IMR-90 (cell line): ENCODE results near the gene CFAP119. TPM values are rescaled to one million over a fixed set of nuclear protein-coding genes. Genes with fewer than 3 reads are reported as not detected.

Source experiments
- ATAC-seq: fragments of 200-7000 bp; cut with Tn5 transposase; 2 replicates; pipeline ENCODE4 v1.9.1; 2020; ENCODE audit warnings: low read depth, mild to moderate bottlenecking, moderate library complexity
- BruUV-seq: library from RNA; stranded (reverse); fragments of 400-500 nt; replicated peaks from 2 replicates; lab custom pipeline; 2021; lab: Mats Ljungman, UMichigan
- CTCF ChIA-PET: fragments of 300-600 bp; formaldehyde crosslinking; extraction: SDS; loops from one replicate; lab custom pipeline; 2021; ENCODE audit warnings: antibody characterized with exemption; lab: Yijun Ruan, JAX
- POLR2A ChIA-PET: fragments of 300-600 bp; sonication (Branson Sonifier 250); formaldehyde crosslinking; loops from one replicate; lab custom pipeline; 2022; ENCODE audit warnings: antibody characterized with exemption; ENCODE audit not compliant: unreplicated experiment; lab: Charles Lee
- DNase-seq: peaks from one replicate; pipeline ENCODE4 v3.0.0; 2013
- H2AFZ ChIP-seq: replicated peaks from 2 replicates; pipeline ENCODE3; 2013; ENCODE audit warnings: low read length, mild to moderate bottlenecking; ENCODE audit not compliant: poor library complexity
- H2AK5ac ChIP-seq: 2 replicates; pipeline ENCODE4 v1.6.1; 2013; ENCODE audit warnings: low read depth, low read length, inconsistent platforms
- H2AK9ac ChIP-seq: replicated peaks from 2 replicates; pipeline ENCODE3; 2013; ENCODE audit warnings: mild to moderate bottlenecking, low read depth, low read length, moderate library complexity; ENCODE audit not compliant: poor library complexity
- H2BK120ac ChIP-seq: 2 replicates; pipeline ENCODE4 v1.6.1; 2013; ENCODE audit warnings: low read depth, low read length, inconsistent platforms
- H2BK15ac ChIP-seq: 3 replicates; pipeline ENCODE4 v1.6.1; 2013; ENCODE audit warnings: low read depth, low read length, inconsistent platforms
- H2BK20ac ChIP-seq: 2 replicates; pipeline ENCODE4 v1.6.1; 2013; ENCODE audit warnings: low read depth, mild to moderate bottlenecking, inconsistent platforms, low read length, moderate library complexity
- H2BK5ac ChIP-seq: 2 replicates; pipeline ENCODE4 v1.6.1; 2013; ENCODE audit warnings: mild to moderate bottlenecking, low read depth, low read length, inconsistent platforms; ENCODE audit not compliant: poor library complexity, severe bottlenecking
- H3K14ac ChIP-seq: replicated peaks from 2 replicates; pipeline ENCODE4 v1.6.1; 2013; ENCODE audit warnings: low read depth, low read length, inconsistent platforms
- H3K18ac ChIP-seq: 2 replicates; pipeline ENCODE4 v1.6.1; 2013; ENCODE audit warnings: low read depth, low read length, control low read depth
- H3K23ac ChIP-seq: 2 replicates; pipeline ENCODE4 v1.6.1; 2013; ENCODE audit warnings: low read depth, low read length, inconsistent platforms
- H3K27ac ChIP-seq: 2 replicates; pipeline ENCODE4 v1.5.1; 2013; ENCODE audit warnings: mild to moderate bottlenecking, control low read depth, low read length; ENCODE audit not compliant: insufficient read depth
- H3K27me3 ChIP-seq: 2 replicates; pipeline ENCODE4 v1.6.1; 2013; ENCODE audit warnings: low read length; ENCODE audit not compliant: control insufficient read depth, insufficient read depth
- H3K36me3 ChIP-seq: 2 replicates; pipeline ENCODE4 v1.6.1; 2013; ENCODE audit warnings: low read length, mixed read lengths; ENCODE audit not compliant: control insufficient read depth, insufficient read depth
- H3K4ac ChIP-seq: 2 replicates; pipeline ENCODE4 v1.6.1; 2013; ENCODE audit warnings: low read depth, low read length, inconsistent platforms
- H3K4me1 ChIP-seq: 2 replicates; pipeline ENCODE4 v1.6.1; 2013; ENCODE audit warnings: low read length, mixed read lengths; ENCODE audit not compliant: control insufficient read depth, insufficient read depth
- H3K4me2 ChIP-seq: 2 replicates; pipeline ENCODE4 v1.6.1; 2013; ENCODE audit warnings: low read depth, mild to moderate bottlenecking, control low read depth, low read length, moderate library complexity
- H3K4me3 ChIP-seq: 2 replicates; pipeline ENCODE4 v1.5.1; 2013; ENCODE audit warnings: low read depth, mild to moderate bottlenecking, control low read depth, low read length, moderate library complexity; ENCODE audit not compliant: insufficient read depth
- H3K56ac ChIP-seq: 2 replicates; pipeline ENCODE4 v1.6.1; 2013; ENCODE audit warnings: low read length, inconsistent platforms; ENCODE audit not compliant: insufficient read depth; ENCODE audit errors: extremely low read depth
- H3K79me1 ChIP-seq, 2 experiments: 2 replicates each; pipeline ENCODE4 v1.6.1; 2013; ENCODE audit warnings: low read length in 2 of 2, inconsistent platforms in 1 of 2, low read depth in 1 of 2
- H3K9ac ChIP-seq: 2 replicates; pipeline ENCODE4 v1.6.1; 2013; ENCODE audit warnings: low read depth, low read length, control low read depth
- H3K9me1 ChIP-seq: 2 replicates; pipeline ENCODE4 v1.6.1; 2013; ENCODE audit warnings: low read length, inconsistent platforms; ENCODE audit not compliant: insufficient read depth
- H3K9me3 ChIP-seq: 2 replicates; pipeline ENCODE4 v1.6.1; 2013; ENCODE audit warnings: low read length; ENCODE audit not compliant: control insufficient read depth, insufficient read depth
- H4K20me1 ChIP-seq: 2 replicates; pipeline ENCODE4 v1.6.1; 2013; ENCODE audit warnings: low read length, inconsistent platforms; ENCODE audit not compliant: insufficient read depth
- H4K5ac ChIP-seq: 2 replicates; pipeline ENCODE4 v1.6.1; 2013; ENCODE audit warnings: mild to moderate bottlenecking, low read depth, low read length, control low read depth
- H4K8ac ChIP-seq, 2 experiments: 2 replicates each; pipeline ENCODE4 v1.6.1; 2013; ENCODE audit warnings: low read depth in 2 of 2, low read length in 2 of 2, control low read depth in 1 of 2, inconsistent platforms in 1 of 2
- H4K91ac ChIP-seq: 2 replicates; pipeline ENCODE4 v1.6.1; 2013; ENCODE audit warnings: low read depth, low read length, inconsistent platforms; ENCODE audit not compliant: insufficient read depth
- FOS ChIP-seq: fragments of 150-350 bp; IDR thresholded peaks from 2 replicates; pipeline ENCODE4 v1.6.1; 2016; ENCODE audit warnings: low read depth, low read length
- MAFK ChIP-seq: IDR thresholded peaks from 2 replicates; pipeline ENCODE4 v1.6.1; 2012; ENCODE audit warnings: low read depth, low read length, improper control_type of control experiment
- WGBS, 2 experiments: methylation state at CpG; one replicate each; pipeline versions ENCODE4 v1.1.5 to v1.1.7; 2013; ENCODE audit warnings: missing lambda C conversion rate in 2 of 2; ENCODE audit not compliant: insufficient read length in 1 of 2; ENCODE audit errors: extremely low coverage in 2 of 2; 5-methylcytosine and 5-hydroxymethylcytosine counted together
- dilution Hi-C: fragments of 300-500 bp; cut with HindIII; formaldehyde crosslinking; loops from one replicate; pipeline ENCODE4 v1.14.3; 2018; ENCODE audit warnings: low sequenced_read_pairs; ENCODE audit not compliant: unreplicated experiment
- in situ Hi-C: fragments of 300-500 bp; cut with MboI; formaldehyde crosslinking; loops from 3 replicates; pipeline ENCODE4 v1.14.3; 2019; ENCODE audit warnings: low sequenced_read_pairs, inconsistent platforms, mixed read lengths
- intact Hi-C: fragments of 100-400 bp; cut with micrococcal nuclease; formaldehyde crosslinking; loops from 2 replicates; pipeline ENCODE4 v1.10.0; 2022
- polyA plus RNA-seq, 3 experiments: library from polyadenylated mRNA; depleted of rRNA; stranded (reverse); fragments of >200 nt; gene quantifications; 2 replicates each; pipeline ENCODE4 v1.2.3, GENCODE V29; 2012; ENCODE audit warnings: low replicate concordance in 1 of 3
- total RNA-seq: library from RNA; depleted of rRNA; stranded (reverse); fragments of >200 nt; gene quantifications from 2 replicates; pipeline ENCODE4 v1.2.3, GENCODE V29; 2012

CFAP119 gene
- total and polyA plus RNA-seq, 2 of the 4 experiments (the other 2 are of a cell fraction): 0.90 to 7.6 TPM

- H3K4me1 ChIP-seq: peaks cover 8% of the 10 kb centered on the region
- H3K9ac ChIP-seq: no peak overlapping the region
- H3K23ac ChIP-seq: no peak overlapping the region
- no peak overlapping the region for H3K27ac ChIP-seq
- no peak overlapping the region for H3K4me3 ChIP-seq
- ChIA-PET POLR2A (no interaction called here), CTCF (no interaction called here)
- H3K36me3 ChIP-seq: peaks cover 58% of the 10 kb centered on the region
- no peak overlapping the region for H2AK5ac ChIP-seq
- no peak overlapping the region for H2AK9ac ChIP-seq
- H2BK20ac ChIP-seq: no peak overlapping the region
- no peak for ATAC-seq
- H3K27me3 ChIP-seq: no peaks in the 10 kb centered on the region
- no TSS peak for BruUV-seq
- no peak overlapping the region for H2AFZ ChIP-seq
- no peak overlapping the region for H2BK5ac ChIP-seq
- no peak overlapping the region for H3K4ac ChIP-seq
- H3K18ac ChIP-seq: no peak overlapping the region
- 100% methylated on average over 2 of the region's 14 CpGs; no CpG with 5 or more reads in 1 of the 2 experiments for WGBS, 2 experiments
- no peak overlapping the region for H2BK15ac ChIP-seq
- 0 out of 2 replicates have a peak, but pooled peaks cover 8% of the 10 kb centered on the region for H3K9me1 ChIP-seq
- dilution Hi-C loops: no loop called here
- H3K9me3 ChIP-seq: no peaks in the 10 kb centered on the region
- H4K8ac ChIP-seq: no peak overlapping the region
- no peak overlapping the region for H3K4me2 ChIP-seq
- H4K20me1 ChIP-seq: peaks cover 3% of the 10 kb centered on the region; the same call in 1 of the 2 replicates
- no peak overlapping the region for H3K14ac ChIP-seq
- no peak overlapping the region for H4K91ac ChIP-seq
- intact Hi-C loops: no loop called here
- in situ Hi-C loops: no loop called here
- H4K5ac ChIP-seq: no peak overlapping the region
- H3K56ac ChIP-seq: no peak overlapping the region
- H2BK120ac ChIP-seq: no peak overlapping the region
- no peak for DNase-seq
- peaks cover 11 to 64% of the 10 kb centered on the region in 2 experiments for H3K79me1 ChIP-seq
- TF ChIP-seq FOS: no peak
- TF ChIP-seq MAFK: no peak
Observed at GRCh38 chr16:30771726-30772125, 9.9 kb upstream of the CFAP119 start.
